ENCODE results near the gene SMPDL3A. TPM values are rescaled to one million over a fixed set of nuclear protein-coding genes. Genes with fewer than 3 reads are reported as not detected.

SMPDL3A gene
- total RNA-seq, 4 donors from 2014 or later, result 8.6 to 14.0 (median 10.5) TPM

GRCh38 chr6:122845916-122846612 lies 57.0 kb downstream of the SMPDL3A start:
- Histone ChIP-seq H3K27ac (no peak overlapping the region), H3K9me3 (no peaks in the 10 kb centered on the region), H3K27me3 (no peaks in the 10 kb centered on the region), H3K4me1 (no peaks in the 10 kb centered on the region), H3K4me3 (no peak overlapping the region), H3K36me3 (no peaks in the 10 kb centered on the region)
- WGBS, 2 donors, result 68 to 73% methylated on average over 3 of the region's 3 CpGs
- TF ChIP-seq POLR2A (IDR thresholded peaks at IDR 0.05) (no peak), EP300 (IDR thresholded peaks at IDR 0.05) (no peak), CTCF (IDR thresholded peaks at IDR 0.05) (no peak)
- no peak for DNase-seq (ENCODE audit: low spot score in 2 of 2)

DNA sequence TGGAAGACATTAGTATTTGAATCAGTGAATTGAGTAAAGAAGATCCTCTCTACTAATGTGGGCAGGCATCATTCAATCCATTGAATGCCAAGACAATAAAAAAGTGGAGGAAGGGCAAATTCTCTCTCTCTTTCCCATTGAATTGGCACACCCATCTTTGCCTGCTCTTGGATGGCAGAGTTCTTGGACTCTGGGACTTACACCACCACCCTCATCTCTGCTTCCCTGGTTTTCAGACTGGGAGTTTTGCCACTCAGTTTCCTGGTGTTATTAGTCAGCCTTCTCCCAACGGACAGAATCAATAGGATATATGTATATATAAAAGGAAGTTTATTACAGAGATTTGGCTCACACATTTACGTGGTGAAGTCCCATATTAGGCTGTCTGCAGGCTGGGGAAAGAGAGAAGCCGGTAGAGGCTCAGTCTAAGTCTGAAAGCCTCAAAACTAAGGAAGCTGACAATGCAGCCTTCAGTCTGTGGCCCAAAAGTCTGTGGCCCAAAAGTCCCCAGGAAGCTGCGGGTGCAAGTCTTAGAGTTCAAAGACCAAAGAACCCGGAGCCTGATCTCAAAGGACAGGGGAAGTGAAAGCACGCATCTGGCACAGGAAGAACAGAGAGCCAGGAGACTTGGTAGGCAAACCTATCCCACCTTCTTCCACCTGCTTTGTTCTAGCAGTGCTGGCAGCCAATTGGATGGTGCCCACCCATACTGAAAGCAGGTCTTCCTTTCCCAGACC lies 64.4 kb downstream of the SMPDL3A start:
- Histone ChIP-seq H3K9me3 (no peaks in the 10 kb centered on the region), H3K4me1 (no peaks in the 10 kb centered on the region), H3K27ac (no peak overlapping the region), H3K36me3 (no peaks in the 10 kb centered on the region), H3K4me3 (no peak overlapping the region), H3K27me3 (no peaks in the 10 kb centered on the region)
- WGBS, 2 donors, result 72 to 77% methylated on average over 6 of the region's 6 CpGs
- DNase-seq (ENCODE audit: low spot score in 2 of 2), result no peak
- TF ChIP-seq CTCF (IDR thresholded peaks at IDR 0.05) (no peak), EP300 (IDR thresholded peaks at IDR 0.05) (no peak)

Small RNAs within 50 kb of the gene (small RNA-seq; reads per million reads assigned to genes)
- gene RN7SL564P, result not detected

Other genes with a start within 250 kb of the SMPDL3A start
- gene PKIB, start 178.9 kb upstream of the SMPDL3A start, total RNA-seq, result 1 to 10 TPM in 2 of 4 donors, under 1 TPM in 1, not detected in 1; 0.90 to 5.7 (median 2.0) TPM
- not detected for gene FABP7, start 9.5 kb upstream of the SMPDL3A start, total RNA-seq
- gene CLVS2, start 207.0 kb downstream of the SMPDL3A start, total RNA-seq, result under 1 TPM; under 0.01 to 0.22 (median under 0.01) TPM